ENCODE measurements around the gene C8A.
A peak's percentile ranks its signal among the peaks of the same experiment; 100 is the strongest.

C8A gene
- total RNA-seq, result 0 reads per million in 3 donors

DNA sequence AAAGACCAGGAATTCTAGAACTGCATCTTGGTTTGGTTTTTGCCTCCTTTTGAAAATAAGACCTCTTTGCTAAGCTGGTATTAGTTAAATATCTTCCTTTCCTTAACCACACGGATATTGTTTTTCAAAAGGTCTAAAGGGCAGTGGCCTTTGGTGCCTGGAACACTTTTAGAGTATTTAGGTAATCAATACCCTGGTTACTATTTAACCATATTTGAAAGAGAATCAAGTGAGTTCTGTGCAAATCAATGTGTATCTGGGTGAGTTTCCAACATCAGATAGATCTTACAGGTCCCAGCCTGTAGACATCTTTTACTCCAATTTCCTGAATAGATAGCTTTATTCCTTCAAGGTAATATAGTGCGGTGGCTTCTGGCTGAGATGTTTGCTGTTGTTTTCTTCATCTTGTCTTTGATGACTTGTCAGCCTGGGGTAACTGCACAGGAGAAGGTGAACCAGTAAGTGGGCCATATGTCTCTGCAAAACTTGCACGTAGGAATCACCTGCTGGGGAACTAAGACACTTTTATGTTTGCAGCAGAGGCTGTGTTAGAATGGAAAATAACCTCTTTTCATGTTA lies at the start of gene C8A:
Gene C8A (plus strand): TSS at position 277 of the 579 bp plus-strand sequence. CDS start 105 bp downstream, at position 382.
- Histone ChIP-seq H3K4me1 (ENCODE audit: control insufficient read depth, insufficient read depth, low read length, poor library complexity, severe bottlenecking) (no peaks in the 10 kb centered on the region), H3K36me3 (ENCODE audit: control insufficient read depth, insufficient read depth, low read length) (no peaks in the 10 kb centered on the region), H3K27me3 (replicated peaks; ENCODE audit: control insufficient read depth, insufficient read depth, low read length, poor library complexity, severe bottlenecking) (no peaks in the 10 kb centered on the region), H3K27ac (ENCODE audit: insufficient read depth, low read length, poor library complexity, severe bottlenecking) (no peak within 1 kb of the TSS), H3K9me3 (ENCODE audit: control insufficient read depth, low read length) (no peaks in the 10 kb centered on the region), H3K4me3 (ENCODE audit: insufficient read depth, low read depth, low read length, poor library complexity, severe bottlenecking) (no peak within 1 kb of the TSS)
- DNase-seq, result no peak

GRCh38 chr1:56806804-56807203 lies 47.8 kb upstream of the C8A start:
- no peaks in the 10 kb centered on the region for H3K36me3 ChIP-seq (ENCODE audit: control insufficient read depth, insufficient read depth, low read length)
- H3K27me3 ChIP-seq (replicated peaks; ENCODE audit: control insufficient read depth, insufficient read depth, low read length, poor library complexity, severe bottlenecking), result no peaks in the 10 kb centered on the region
- H3K9me3 ChIP-seq (ENCODE audit: control insufficient read depth, low read length), result no peaks in the 10 kb centered on the region
- no peaks in the 10 kb centered on the region for H3K4me1 ChIP-seq (ENCODE audit: control insufficient read depth, insufficient read depth, low read length, poor library complexity, severe bottlenecking)
- H3K4me3 ChIP-seq (ENCODE audit: insufficient read depth, low read depth, low read length, poor library complexity, severe bottlenecking), result no peak overlapping the region
- no peak for DNase-seq
- H3K27ac ChIP-seq (ENCODE audit: insufficient read depth, low read length, poor library complexity, severe bottlenecking), result no peak overlapping the region

GRCh38 chr1:56808410-56808809 lies 46.2 kb upstream of the C8A start:
- Histone ChIP-seq H3K36me3 (ENCODE audit: control insufficient read depth, insufficient read depth, low read length) (no peaks in the 10 kb centered on the region), H3K27ac (ENCODE audit: insufficient read depth, low read length, poor library complexity, severe bottlenecking) (no peak overlapping the region), H3K27me3 (replicated peaks; ENCODE audit: control insufficient read depth, insufficient read depth, low read length, poor library complexity, severe bottlenecking) (no peaks in the 10 kb centered on the region), H3K9me3 (ENCODE audit: control insufficient read depth, low read length) (no peaks in the 10 kb centered on the region), H3K4me1 (ENCODE audit: control insufficient read depth, insufficient read depth, low read length, poor library complexity, severe bottlenecking) (no peaks in the 10 kb centered on the region), H3K4me3 (ENCODE audit: insufficient read depth, low read depth, low read length, poor library complexity, severe bottlenecking) (no peak overlapping the region)
- no peak for DNase-seq

DNA sequence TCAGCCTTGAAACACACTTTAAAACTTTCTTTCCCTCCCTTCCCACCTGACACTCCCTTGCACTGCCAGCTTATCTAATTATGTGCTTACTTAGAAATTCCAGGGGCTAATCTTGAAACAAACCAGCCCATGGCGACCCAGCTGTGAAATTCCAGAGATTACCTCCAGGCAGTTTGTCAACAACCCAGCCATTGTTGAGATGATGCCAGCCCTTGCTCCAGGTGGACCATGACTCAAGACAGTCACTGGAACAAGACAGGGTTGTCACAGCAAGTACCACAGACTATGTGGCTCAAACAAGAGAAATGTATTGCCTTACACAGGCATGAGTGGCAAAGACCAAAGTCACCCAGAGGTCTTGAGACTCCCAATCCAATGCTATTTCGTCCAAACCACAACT lies 43.3 kb upstream of the C8A start:
- H3K36me3 ChIP-seq (ENCODE audit: control insufficient read depth, insufficient read depth, low read length), result no peaks in the 10 kb centered on the region
- no peak overlapping the region for H3K4me3 ChIP-seq (ENCODE audit: insufficient read depth, low read depth, low read length, poor library complexity, severe bottlenecking)
- no peaks in the 10 kb centered on the region for H3K4me1 ChIP-seq (ENCODE audit: control insufficient read depth, insufficient read depth, low read length, poor library complexity, severe bottlenecking)
- no peaks in the 10 kb centered on the region for H3K27me3 ChIP-seq (replicated peaks; ENCODE audit: control insufficient read depth, insufficient read depth, low read length, poor library complexity, severe bottlenecking)
- no peaks in the 10 kb centered on the region for H3K9me3 ChIP-seq (ENCODE audit: control insufficient read depth, low read length)
- DNase-seq, result no peak
- no peak overlapping the region for H3K27ac ChIP-seq (ENCODE audit: insufficient read depth, low read length, poor library complexity, severe bottlenecking)

DNA sequence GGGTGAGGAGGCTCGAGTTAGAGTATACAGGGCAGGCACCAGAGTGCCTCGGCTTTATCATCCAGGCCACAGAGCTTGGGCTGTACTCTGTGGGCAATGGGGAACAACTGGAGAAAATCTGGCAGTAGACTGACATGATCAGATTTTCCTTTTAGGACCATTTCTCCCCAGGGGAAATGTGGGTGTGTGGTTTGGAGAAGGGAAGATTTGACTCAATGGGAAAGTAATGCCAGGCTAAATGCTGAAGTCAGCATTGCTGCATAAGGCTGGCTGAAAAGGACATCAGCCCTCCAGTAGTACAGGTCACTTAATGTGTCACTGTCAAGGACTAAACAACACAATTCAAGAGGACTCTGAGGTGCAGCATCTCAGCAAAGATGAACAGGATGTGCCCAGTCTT lies 40.4 kb upstream of the C8A start:
- H3K9me3 ChIP-seq (ENCODE audit: control insufficient read depth, low read length), result no peaks in the 10 kb centered on the region
- DNase-seq, result no peak
- no peaks in the 10 kb centered on the region for H3K4me1 ChIP-seq (ENCODE audit: control insufficient read depth, insufficient read depth, low read length, poor library complexity, severe bottlenecking)
- no peak overlapping the region for H3K27ac ChIP-seq (ENCODE audit: insufficient read depth, low read length, poor library complexity, severe bottlenecking)
- no peak overlapping the region for H3K4me3 ChIP-seq (ENCODE audit: insufficient read depth, low read depth, low read length, poor library complexity, severe bottlenecking)
- no peaks in the 10 kb centered on the region for H3K36me3 ChIP-seq (ENCODE audit: control insufficient read depth, insufficient read depth, low read length)
- no peaks in the 10 kb centered on the region for H3K27me3 ChIP-seq (replicated peaks; ENCODE audit: control insufficient read depth, insufficient read depth, low read length, poor library complexity, severe bottlenecking)

DNA sequence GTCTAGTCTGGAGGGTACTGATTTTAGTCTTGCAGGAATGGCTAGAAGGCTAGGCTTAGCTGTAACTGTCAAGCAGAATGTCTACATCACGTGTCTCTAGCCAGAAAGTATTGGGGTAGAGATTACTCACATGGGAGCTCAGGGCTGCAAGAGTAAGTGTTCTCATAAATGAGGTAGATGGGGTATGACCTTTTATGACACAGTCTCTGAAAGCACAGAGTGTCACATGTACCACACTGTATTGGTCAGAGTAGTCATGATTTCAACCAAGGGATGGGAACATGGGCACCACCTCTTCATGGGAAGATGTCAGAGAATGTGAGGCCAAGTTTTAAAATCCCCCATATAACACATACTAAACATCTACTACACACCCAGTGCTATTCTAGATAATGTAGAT lies 38.3 kb upstream of the C8A start:
- no peaks in the 10 kb centered on the region for H3K4me1 ChIP-seq (ENCODE audit: control insufficient read depth, insufficient read depth, low read length, poor library complexity, severe bottlenecking)
- H3K27me3 ChIP-seq (replicated peaks; ENCODE audit: control insufficient read depth, insufficient read depth, low read length, poor library complexity, severe bottlenecking), result no peaks in the 10 kb centered on the region
- H3K4me3 ChIP-seq (ENCODE audit: insufficient read depth, low read depth, low read length, poor library complexity, severe bottlenecking), result no peak overlapping the region
- no peaks in the 10 kb centered on the region for H3K36me3 ChIP-seq (ENCODE audit: control insufficient read depth, insufficient read depth, low read length)
- no peak for DNase-seq
- H3K27ac ChIP-seq (ENCODE audit: insufficient read depth, low read length, poor library complexity, severe bottlenecking), result no peak overlapping the region
- H3K9me3 ChIP-seq (ENCODE audit: control insufficient read depth, low read length), result no peaks in the 10 kb centered on the region

DNA sequence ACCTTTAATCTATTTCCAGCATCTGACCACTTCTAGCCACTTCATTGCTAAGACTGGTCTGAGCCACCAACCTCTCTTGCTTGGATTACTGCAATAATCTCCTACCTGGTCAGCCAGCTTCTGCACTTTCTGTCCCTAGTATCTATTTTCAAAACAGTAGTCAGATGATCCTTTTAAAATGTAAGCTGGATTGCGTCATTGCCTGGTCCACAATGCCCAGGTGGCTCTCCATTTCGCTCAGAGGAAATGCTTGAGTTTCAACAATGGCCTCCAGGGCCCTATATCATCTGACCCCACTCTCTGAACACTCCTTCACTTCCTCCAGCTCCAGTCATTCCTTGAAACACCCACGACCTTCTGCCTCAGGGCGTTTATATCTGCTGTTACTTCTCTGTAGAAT lies 37.7 kb upstream of the C8A start:
- no peaks in the 10 kb centered on the region for H3K27me3 ChIP-seq (replicated peaks; ENCODE audit: control insufficient read depth, insufficient read depth, low read length, poor library complexity, severe bottlenecking)
- no peak for DNase-seq
- no peaks in the 10 kb centered on the region for H3K36me3 ChIP-seq (ENCODE audit: control insufficient read depth, insufficient read depth, low read length)
- no peaks in the 10 kb centered on the region for H3K9me3 ChIP-seq (ENCODE audit: control insufficient read depth, low read length)
- H3K27ac ChIP-seq (ENCODE audit: insufficient read depth, low read length, poor library complexity, severe bottlenecking), result no peak overlapping the region
- H3K4me1 ChIP-seq (ENCODE audit: control insufficient read depth, insufficient read depth, low read length, poor library complexity, severe bottlenecking), result no peaks in the 10 kb centered on the region
- H3K4me3 ChIP-seq (ENCODE audit: insufficient read depth, low read depth, low read length, poor library complexity, severe bottlenecking), result no peak overlapping the region

DNA sequence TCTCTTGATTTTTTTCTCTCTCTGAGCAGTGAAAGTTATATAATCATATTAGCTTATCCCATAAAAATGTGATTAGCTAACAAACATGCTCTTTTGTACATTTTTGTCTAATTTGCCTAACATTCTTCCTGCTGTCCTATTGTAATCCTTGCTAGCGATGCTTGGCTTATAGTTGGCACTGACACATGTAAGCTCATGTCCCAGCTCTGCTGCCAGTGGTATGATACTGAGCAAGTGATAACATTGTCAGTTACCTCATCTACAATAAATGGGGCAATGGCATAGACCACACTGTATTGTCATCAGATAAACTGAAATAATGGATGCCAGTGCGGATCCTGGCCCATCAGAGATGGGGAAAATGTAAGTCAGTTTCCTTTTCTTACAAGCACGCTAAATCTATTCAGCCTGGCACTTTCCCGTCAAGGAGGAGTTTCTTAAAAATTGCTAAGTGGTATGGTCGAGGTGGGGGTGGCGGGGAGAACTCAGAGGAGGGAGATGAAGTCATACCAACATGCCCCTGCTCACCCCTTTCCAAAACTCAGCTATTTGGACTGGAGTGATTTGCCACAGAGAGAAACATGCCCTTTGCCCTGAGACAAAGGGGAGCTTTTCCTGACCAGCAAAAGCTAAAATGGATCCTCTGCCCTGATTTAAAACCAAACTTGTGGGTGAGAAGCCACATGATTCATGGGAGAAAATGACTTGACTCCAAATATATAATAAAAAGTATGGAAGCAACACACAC lies 36.7 kb upstream of the C8A start:
- Histone ChIP-seq H3K4me1 (ENCODE audit: control insufficient read depth, insufficient read depth, low read length, poor library complexity, severe bottlenecking) (no peaks in the 10 kb centered on the region), H3K27ac (ENCODE audit: insufficient read depth, low read length, poor library complexity, severe bottlenecking) (no peak overlapping the region), H3K27me3 (replicated peaks; ENCODE audit: control insufficient read depth, insufficient read depth, low read length, poor library complexity, severe bottlenecking) (no peaks in the 10 kb centered on the region), H3K36me3 (ENCODE audit: control insufficient read depth, insufficient read depth, low read length) (no peaks in the 10 kb centered on the region), H3K4me3 (ENCODE audit: insufficient read depth, low read depth, low read length, poor library complexity, severe bottlenecking) (no peak overlapping the region), H3K9me3 (ENCODE audit: control insufficient read depth, low read length) (no peaks in the 10 kb centered on the region)
- DNase-seq, result no peak

GRCh38 chr1:56819387-56819899 lies 35.2 kb upstream of the C8A start, which contains the start of gene FYB2:
Gene FYB2, minus strand, starts transcription at chr1:56819404. Its CDS starts 114 bp downstream, at chr1:56819290.
- DNase-seq, result no peak
- Histone ChIP-seq H3K27me3 (replicated peaks; ENCODE audit: control insufficient read depth, insufficient read depth, low read length, poor library complexity, severe bottlenecking) (no peaks in the 10 kb centered on the region), H3K4me1 (ENCODE audit: control insufficient read depth, insufficient read depth, low read length, poor library complexity, severe bottlenecking) (no peaks in the 10 kb centered on the region), H3K9me3 (ENCODE audit: control insufficient read depth, low read length) (no peaks in the 10 kb centered on the region), H3K4me3 (ENCODE audit: insufficient read depth, low read depth, low read length, poor library complexity, severe bottlenecking) (no peak within 1 kb of the TSS), H3K36me3 (ENCODE audit: control insufficient read depth, insufficient read depth, low read length) (no peaks in the 10 kb centered on the region), H3K27ac (ENCODE audit: insufficient read depth, low read length, poor library complexity, severe bottlenecking) (no peak within 1 kb of the TSS)

- Histone ChIP-seq H3K27me3 (replicated peaks; ENCODE audit: control insufficient read depth, insufficient read depth, low read length, poor library complexity, severe bottlenecking) (no peaks in the 10 kb centered on the region), H3K27ac (ENCODE audit: insufficient read depth, low read length, poor library complexity, severe bottlenecking) (no peak overlapping the region), H3K4me3 (ENCODE audit: insufficient read depth, low read depth, low read length, poor library complexity, severe bottlenecking) (no peak overlapping the region), H3K4me1 (ENCODE audit: control insufficient read depth, insufficient read depth, low read length, poor library complexity, severe bottlenecking) (no peaks in the 10 kb centered on the region), H3K9me3 (ENCODE audit: control insufficient read depth, low read length) (no peaks in the 10 kb centered on the region), H3K36me3 (ENCODE audit: control insufficient read depth, insufficient read depth, low read length) (no peaks in the 10 kb centered on the region)
- peak; percentile 3 to 26 (median 6) for DNase-seq
These were observed 33.7 kb upstream of the C8A start for GRCh38 chr1:56820755-56821461.
